HG02610 (cell line): ENCODE results near the gene SULT2A1.
"Not testable (repeated sequence)": the region's sequence is repeated elsewhere in the genome, so short reads cannot be mapped to it uniquely, and the experiment has no call there.

Experiments
- ATAC-seq: cut with Tn5 transposase; IDR thresholded peaks from one replicate; pipeline ENCODE4 v1.9.1; 2021; ENCODE audit warnings: mild to moderate bottlenecking, moderate library complexity; ENCODE audit not compliant: unreplicated experiment

SULT2A1 gene

GRCh38 chr19:47886010-47886559 lies at the start of gene SULT2A1:
Gene SULT2A1 (minus strand): TSS chr19:47886315. CDS start chr19:47886257, 58 bp downstream.
- ATAC-seq, result no peak

DNA sequence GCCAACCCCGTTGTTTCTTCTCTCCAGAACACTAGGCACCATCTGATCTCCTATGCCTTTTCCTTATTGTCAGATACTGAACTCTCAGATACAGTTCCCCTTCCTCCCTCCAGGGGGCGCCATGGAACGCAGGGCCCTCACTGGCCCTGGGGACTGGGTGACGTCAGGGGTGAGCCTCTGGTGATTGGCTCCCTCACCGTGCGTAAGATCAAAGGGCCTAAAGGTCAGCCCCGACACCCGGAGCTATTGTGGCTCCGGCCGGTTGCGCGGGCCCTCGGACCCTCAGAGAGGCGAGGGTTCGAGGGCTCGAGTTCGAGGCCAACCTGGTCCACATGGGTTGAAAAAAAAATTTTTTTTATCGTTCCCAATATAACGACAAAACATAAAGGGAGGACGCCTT lies 42.5 kb upstream of the SULT2A1 start:
- not testable (repeated sequence) for ATAC-seq

DNA sequence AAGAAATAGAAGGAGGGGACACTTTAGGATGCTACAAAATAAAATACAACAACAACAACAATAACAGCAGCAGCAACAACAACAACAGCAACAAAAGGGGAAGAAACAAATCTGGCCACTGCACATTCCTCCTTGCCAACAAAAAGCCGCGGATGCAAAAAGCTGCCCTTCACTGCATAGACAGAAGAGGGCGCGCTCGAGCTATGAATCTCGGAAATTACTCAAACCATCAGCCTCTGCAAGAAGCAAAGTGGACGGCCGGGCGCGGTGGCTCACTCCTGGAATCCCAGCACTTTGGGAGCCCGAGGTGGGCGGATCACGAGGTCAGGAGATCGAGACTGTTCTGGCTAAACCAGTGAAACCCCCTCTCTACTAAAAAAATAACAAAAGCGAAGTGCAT lies 34.0 kb upstream of the SULT2A1 start:
- not testable (repeated sequence) for ATAC-seq

GRCh38 chr19:47910191-47910590 lies 24.1 kb upstream of the SULT2A1 start:
- ATAC-seq, result not testable (repeated sequence)

GRCh38 chr19:47909350-47909749 lies 23.2 kb upstream of the SULT2A1 start:
- ATAC-seq, result not testable (repeated sequence)

DNA sequence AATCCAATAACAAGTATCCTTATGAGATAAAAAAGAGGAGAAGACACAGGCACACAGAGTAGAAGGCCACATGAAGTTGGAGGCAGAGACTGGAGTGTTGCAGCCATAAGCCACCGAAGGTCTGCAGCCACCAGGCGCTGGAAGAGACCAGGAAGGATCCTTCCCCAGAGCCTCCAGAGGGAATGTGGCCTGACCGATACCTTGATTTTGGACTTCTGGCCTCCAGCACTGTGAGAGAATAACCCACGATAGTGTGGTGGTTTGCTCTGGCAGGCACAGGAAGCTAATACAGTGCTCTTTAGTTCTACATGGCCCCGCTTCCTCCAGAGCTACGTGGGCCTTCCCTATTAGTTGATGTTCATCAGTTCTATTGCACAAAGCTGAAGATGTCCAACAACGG lies 15.3 kb upstream of the SULT2A1 start:
- no peak for ATAC-seq

- no peak for ATAC-seq
Observed at GRCh38 chr19:47899335-47899734, 13.2 kb upstream of the SULT2A1 start.

GRCh38 chr19:47897861-47898260 lies 11.7 kb upstream of the SULT2A1 start:
- ATAC-seq, result no peak

DNA sequence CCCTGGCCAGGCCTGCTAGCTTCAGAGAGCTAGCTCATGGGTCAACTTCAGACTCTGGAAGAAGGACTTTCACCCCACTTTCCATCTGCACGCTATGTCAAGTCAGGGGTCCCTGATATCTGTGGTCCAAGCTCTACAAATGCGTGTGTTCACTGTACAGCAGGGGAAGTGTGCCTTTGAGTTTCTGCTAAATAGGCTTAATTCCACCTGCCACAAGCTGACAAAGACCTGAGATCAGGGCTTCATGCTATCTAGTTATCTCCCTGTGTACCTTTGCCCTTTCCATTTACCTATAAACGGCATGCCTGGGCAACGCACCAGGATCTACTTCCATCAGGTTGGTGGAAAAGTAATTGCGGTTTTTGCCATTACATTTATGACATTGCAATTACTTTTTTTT lies 10.7 kb upstream of the SULT2A1 start:
- ATAC-seq, result no peak

DNA sequence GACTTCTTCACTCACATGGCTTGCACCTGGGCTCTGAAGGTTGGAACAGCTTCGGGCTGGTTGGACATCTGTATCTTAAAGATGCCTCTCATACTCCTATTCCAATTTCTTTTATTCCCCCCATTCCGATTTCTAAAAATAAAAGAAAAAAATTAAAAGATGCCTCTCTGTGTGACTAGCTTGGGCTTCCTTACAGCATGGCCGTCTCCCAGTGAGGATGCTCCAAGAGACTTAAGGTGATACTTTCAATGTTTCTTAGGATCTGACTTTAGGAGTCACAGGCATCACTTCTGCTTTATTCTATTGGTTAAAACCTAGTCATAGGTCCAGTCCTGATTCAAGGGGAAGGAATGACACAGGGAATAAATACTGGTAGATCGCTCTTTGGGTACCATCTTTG lies 9.9 kb upstream of the SULT2A1 start:
- no peak for ATAC-seq

- no peak for ATAC-seq
Observed at GRCh38 chr19:47895165-47895782, 9.2 kb upstream of the SULT2A1 start.

GRCh38 chr19:47891923-47892666 lies 6.0 kb upstream of the SULT2A1 start:
- ATAC-seq, result no peak

DNA sequence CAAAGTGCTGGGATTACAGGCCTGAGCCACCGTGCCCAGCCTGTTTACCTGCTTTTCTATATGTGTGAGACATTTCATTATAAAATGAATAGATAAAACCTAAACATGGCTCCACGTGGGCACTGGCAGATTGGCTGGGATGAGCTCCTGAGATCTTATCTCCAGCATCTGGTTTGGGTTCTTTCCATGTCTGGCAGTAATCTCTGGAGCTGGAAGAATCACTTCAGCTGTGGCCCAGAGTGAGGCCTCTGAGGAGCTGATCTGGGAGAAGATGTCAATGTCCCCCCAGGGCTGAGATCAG lies 5.5 kb upstream of the SULT2A1 start:
- no peak for ATAC-seq

- no peak for ATAC-seq
Observed at GRCh38 chr19:47890865-47891621, 4.9 kb upstream of the SULT2A1 start.

DNA sequence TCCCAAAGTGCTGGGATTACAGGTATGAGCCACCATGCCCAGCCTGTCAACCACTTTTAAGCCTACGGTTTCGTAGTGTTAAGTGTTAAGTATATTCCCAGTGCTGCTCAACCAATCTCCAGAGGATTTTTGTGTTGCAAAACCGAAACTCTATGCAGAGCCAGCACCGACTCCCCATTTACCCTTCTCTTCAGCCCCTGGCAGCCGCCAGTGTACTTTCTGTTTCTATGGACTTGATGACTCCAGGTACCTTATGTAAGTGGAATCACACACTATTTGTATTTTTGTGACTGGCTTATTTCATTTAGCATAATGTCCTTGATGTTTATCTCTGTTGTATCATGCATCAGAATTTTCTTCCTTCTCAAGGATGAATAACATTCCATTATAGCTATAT lies 1.1 kb downstream of the SULT2A1 start:
- ATAC-seq, result no peak

- ATAC-seq, result no peak
Observed at GRCh38 chr19:47882890-47883289, 3.2 kb downstream of the SULT2A1 start.

DNA sequence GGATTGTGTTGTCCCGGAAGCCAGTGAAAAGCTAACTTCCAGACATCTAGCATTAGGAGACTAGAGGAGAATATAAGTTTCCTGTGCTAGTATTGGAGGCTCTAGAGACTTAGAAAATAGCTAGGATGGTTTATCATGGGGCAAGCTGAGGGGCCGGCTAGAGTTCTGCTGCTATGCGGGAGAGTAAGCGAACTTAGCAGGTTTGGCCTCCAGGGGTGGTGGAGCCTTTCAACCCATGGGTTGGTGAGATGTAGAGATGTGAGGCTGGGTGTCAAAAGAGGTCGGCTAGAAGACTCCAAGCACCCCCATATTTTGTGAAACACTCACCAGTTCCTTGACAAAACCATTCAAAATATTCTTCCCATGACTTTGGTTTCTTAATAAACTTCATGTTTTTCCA lies 4.4 kb downstream of the SULT2A1 start:
- no peak for ATAC-seq

GRCh38 chr19:47879385-47879784 lies 6.7 kb downstream of the SULT2A1 start:
- ATAC-seq, result not testable (repeated sequence)

- no peak for ATAC-seq
Observed at GRCh38 chr19:47878906-47879305, 7.2 kb downstream of the SULT2A1 start.

GRCh38 chr19:47865166-47865565 lies 20.9 kb downstream of the SULT2A1 start:
- no peak for ATAC-seq

DNA sequence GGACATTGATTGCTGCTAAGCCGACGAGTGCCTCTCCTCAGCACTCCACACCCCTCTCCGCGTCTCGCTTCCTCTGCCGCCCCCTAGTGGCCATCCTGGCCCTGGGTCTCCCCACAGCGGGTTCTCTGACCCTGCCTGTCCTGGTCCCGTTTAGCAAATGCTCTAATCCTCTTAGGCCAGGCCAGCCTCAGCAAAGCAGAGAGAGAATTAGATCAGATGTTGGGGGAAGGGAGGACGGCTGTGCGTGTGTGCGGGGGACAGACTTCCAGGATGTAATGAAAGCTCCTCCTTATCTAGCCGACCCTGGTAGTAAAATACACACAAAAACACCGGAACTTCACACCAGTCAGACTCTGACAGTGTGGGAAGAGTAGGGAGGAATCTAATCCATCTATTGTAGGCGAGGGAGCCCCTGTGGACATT lies 22.6 kb downstream of the SULT2A1 start:
- ATAC-seq, result no peak

- ATAC-seq, result no peak
Observed at GRCh38 chr19:47861630-47862029, 24.5 kb downstream of the SULT2A1 start.
